Hypothalamus (tissue), 51 donors: ENCODE measurements around the gene PRKCA.

Experiments used
- DNase-seq, 51 donors: peaks; one replicate each; lab custom pipeline; 2025; lab: John Stamatoyannopoulos, UW

PRKCA gene

GRCh38 chr17:66775881-66776400 lies 473.5 kb downstream of the PRKCA start:
- DNase-seq: no peak

GRCh38 chr17:66776999-66777688 lies 474.7 kb downstream of the PRKCA start:
- DNase-seq: no peak

DNA sequence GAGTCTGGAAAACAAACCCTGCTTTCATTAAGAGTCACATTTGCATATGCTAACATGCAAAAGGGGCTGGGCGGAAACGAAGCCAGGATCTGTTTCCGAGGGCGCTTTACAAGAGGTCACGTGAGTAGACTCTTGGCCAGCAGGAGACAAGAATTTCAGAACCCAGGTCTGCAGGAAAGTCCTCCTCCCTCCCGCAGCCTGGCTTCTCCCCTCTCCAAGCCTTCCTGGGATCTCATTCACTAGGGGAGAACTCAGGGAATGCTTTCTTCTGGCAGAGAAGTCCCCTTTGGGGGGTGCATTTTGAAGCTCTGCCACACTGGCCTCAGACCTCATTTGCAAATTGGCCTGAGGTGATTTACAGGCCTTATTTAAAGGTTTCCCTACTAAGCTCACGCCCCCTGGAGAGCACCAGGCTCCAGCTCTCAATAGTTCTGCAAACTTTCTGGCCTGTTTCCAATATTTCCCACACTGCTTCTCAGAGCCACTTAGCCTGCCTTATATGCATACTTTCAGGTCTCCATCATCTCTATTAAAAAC lies 475.3 kb downstream of the PRKCA start:
- DNase-seq: peak in 27 of 51 donors; percentile 8 to 70 (median 45)

DNA sequence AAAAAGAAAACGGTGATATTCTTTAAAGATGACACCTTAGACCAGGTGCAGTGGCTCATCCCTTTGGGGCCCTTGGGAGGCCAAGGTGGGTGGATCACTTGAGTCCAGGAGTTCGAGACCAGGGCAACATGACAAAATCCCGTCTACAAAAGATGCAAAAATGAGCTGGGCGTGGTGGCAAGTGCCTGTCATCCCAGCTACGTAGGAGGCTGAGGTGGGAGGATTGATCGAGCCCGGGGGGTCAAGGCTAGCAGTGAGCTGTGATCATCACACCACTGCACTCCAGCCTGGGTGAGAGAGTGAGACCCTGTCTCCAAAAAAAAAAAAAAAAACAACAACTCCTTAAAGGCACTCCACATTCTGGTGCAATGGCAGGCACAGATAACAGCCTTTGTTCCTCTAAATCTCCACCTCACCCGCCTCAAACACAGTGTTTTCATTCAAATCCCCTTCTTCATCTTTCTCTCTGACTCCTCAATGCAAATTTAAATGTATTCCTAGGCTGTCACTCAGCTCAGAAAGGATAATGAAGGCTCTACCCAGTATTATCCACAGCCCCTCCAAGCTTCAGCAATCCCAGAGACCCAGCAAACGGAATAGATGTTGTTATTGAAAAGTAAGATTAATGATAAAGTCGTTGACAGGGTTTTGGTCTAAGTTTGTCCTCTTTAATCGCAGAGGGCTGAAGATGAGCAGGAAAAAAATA lies 476.3 kb downstream of the PRKCA start:
- no peak for DNase-seq

- no peak for DNase-seq
Observed at GRCh38 chr17:66779237-66779606, 476.8 kb downstream of the PRKCA start.

DNA sequence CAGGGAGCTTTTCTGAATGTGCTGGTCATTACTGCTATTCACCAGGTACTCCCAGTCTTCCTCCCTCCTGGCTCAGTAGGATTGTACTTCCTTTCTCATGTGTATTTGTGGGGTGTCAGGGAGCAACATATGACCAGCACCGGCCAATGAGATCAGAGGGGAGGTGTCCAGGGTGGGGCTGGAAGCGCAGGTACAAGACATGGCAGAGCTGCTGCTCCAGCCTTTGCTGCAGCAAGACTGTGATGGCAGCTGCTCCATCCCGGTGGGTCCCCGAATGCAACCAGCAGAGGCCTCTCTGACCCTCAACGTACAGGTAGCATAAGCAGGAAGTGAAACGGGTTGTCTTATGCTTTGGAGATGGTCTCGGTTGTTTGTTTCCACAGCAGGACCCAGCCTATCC lies 478.7 kb downstream of the PRKCA start:
- DNase-seq: no peak

DNA sequence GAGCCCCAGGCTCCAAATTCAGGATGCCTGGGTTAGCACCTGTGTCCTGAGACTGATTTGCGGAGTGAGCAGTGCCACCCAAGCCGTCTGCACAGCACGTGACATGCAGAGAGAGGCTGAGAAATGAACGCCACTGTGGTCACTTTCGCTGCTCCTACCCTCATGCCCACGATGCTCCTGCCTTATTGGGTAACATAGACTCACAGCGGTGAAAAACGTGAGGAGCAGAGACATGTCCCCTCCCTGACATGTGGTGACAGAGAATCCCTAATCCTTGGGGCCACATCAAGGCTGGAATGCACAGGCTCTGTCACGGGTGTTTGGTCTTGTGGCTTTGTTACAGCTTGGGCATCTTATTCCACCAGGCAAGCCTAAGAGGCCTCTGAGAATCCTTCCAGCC lies 480.4 kb downstream of the PRKCA start:
- DNase-seq: no peak

- no peak for DNase-seq
Observed at GRCh38 chr17:66783656-66784381, 481.4 kb downstream of the PRKCA start.

- no peak for DNase-seq
Observed at GRCh38 chr17:66784621-66785364, 482.4 kb downstream of the PRKCA start.

GRCh38 chr17:66786107-66786506 lies 483.7 kb downstream of the PRKCA start:
- DNase-seq: no peak

GRCh38 chr17:66787914-66788313 lies 485.5 kb downstream of the PRKCA start:
- no peak for DNase-seq

- no peak for DNase-seq
Observed at GRCh38 chr17:66789093-66789492, 486.7 kb downstream of the PRKCA start.

- peak in 2 of 51 donors; percentile 6 to 13 for DNase-seq
Observed at GRCh38 chr17:66789961-66790437, 487.6 kb downstream of the PRKCA start.

- no peak for DNase-seq
Observed at GRCh38 chr17:66790501-66791061, 488.2 kb downstream of the PRKCA start.

GRCh38 chr17:66791347-66791746 lies 488.9 kb downstream of the PRKCA start:
- DNase-seq: peak in 28 of 51 donors; percentile 15 to 76 (median 32)

- no peak for DNase-seq
Observed at GRCh38 chr17:66793814-66794213, 491.4 kb downstream of the PRKCA start.

GRCh38 chr17:66795486-66795885 lies 493.1 kb downstream of the PRKCA start:
- no peak for DNase-seq

GRCh38 chr17:66799849-66800537 lies 497.6 kb downstream of the PRKCA start:
- DNase-seq: no peak

DNA sequence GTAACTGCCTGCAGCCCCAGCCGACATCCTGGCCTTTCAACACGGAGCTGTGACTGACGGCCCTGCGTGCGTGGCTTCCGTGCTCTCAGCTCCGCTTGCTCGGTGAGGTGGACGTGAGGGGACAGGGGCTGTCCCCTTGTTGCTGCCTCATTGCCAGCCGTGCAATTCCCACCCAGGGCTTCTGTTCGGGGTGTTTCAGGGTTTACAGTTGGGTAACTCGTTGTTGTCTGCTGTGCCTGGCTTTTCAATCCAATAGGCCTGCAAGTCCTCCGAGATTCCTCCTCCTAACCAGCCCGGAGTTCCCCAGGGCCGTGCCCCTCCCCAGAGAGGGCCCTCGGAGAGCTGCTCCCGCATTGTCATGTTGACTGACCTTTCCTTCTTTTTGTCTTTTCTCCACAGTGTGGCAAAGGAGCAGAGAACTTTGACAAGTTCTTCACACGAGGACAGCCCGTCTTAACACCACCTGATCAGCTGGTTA lies 501.1 kb downstream of the PRKCA start:
- DNase-seq: no peak
